Hematopoietic multipotent progenitor cell treated with erythropoietin and hydrocortisone succinate and interleukin-3 and kit ligand, for 8 days (in vitro differentiated cells): Measurements from ENCODE around the gene CRYBG1.

Experiments
- DNase-seq: peaks from one replicate; pipeline ENCODE4 v3.0.0-alpha.2; 2015

Gene CRYBG1, protein sequence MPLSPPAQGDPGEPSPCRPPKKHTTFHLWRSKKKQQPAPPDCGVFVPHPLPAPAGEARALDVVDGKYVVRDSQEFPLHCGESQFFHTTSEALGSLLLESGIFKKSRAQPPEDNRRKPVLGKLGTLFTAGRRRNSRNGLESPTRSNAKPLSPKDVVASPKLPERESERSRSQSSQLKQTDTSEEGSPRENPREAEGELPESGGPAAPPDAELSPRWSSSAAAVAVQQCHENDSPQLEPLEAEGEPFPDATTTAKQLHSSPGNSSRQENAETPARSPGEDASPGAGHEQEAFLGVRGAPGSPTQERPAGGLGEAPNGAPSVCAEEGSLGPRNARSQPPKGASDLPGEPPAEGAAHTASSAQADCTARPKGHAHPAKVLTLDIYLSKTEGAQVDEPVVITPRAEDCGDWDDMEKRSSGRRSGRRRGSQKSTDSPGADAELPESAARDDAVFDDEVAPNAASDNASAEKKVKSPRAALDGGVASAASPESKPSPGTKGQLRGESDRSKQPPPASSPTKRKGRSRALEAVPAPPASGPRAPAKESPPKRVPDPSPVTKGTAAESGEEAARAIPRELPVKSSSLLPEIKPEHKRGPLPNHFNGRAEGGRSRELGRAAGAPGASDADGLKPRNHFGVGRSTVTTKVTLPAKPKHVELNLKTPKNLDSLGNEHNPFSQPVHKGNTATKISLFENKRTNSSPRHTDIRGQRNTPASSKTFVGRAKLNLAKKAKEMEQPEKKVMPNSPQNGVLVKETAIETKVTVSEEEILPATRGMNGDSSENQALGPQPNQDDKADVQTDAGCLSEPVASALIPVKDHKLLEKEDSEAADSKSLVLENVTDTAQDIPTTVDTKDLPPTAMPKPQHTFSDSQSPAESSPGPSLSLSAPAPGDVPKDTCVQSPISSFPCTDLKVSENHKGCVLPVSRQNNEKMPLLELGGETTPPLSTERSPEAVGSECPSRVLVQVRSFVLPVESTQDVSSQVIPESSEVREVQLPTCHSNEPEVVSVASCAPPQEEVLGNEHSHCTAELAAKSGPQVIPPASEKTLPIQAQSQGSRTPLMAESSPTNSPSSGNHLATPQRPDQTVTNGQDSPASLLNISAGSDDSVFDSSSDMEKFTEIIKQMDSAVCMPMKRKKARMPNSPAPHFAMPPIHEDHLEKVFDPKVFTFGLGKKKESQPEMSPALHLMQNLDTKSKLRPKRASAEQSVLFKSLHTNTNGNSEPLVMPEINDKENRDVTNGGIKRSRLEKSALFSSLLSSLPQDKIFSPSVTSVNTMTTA (N-terminal part only)

DNA sequence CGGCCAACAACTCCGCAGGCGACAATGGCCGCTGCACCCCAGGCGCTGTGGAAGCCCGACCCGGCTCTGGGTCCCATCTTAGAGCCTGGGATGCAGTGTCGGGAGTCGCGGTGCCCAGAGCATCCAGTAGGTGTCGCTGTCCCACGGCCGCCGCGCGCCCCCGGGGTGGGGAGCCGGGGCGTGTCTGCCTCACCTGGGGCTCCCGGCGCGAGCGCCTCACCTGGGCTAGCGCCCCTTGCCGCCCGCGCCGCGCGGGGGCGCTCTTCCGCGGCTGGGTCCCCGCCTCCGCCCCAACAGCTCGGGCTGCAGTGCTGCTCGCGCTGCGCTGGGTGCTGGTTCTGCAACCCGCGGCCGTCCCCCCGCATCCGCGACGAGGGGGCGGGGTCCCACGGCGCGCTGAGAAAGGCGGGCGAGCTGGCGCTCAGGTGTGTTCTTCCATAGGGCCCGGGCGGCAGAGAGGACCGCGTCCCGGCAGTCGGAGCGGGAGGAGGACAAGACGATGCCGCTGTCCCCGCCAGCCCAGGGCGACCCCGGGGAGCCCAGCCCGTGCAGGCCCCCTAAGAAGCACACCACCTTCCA, at the start of gene CRYBG1:
TSS of gene CRYBG1 (plus strand) at position 308 of the 579 bp plus-strand sequence. CDS start at position 500, 192 bp downstream.
- DNase-seq = peak; percentile 29

DNA sequence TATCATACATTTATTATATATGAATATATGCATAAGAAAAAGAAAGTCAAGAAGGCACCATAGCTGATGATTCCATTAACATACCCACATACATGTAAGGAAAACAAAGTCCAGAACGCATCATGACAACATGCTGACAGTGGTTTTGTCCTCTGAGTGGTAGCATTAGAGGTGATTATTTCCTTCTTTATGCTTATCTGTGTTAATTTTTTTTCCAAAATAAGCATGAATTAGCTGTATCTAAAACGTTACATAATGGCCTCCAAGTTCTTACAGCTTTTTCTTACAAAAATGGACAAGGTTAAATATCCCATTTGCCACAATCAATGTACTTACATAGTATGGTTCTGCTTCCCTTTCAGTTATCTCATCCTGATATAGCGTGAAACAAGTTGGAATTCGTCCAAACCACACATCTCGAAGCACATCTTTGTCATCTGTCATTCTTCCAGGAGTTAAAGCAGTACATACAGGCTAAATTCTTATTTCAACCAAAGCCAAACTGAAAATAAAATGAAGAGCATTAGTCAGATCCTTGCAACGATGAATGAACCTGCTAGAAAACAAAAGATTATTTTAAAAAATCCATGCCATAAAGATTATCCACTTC, 44.6 kb upstream of the CRYBG1 start:
- peak; percentile 85 for DNase-seq

DNA sequence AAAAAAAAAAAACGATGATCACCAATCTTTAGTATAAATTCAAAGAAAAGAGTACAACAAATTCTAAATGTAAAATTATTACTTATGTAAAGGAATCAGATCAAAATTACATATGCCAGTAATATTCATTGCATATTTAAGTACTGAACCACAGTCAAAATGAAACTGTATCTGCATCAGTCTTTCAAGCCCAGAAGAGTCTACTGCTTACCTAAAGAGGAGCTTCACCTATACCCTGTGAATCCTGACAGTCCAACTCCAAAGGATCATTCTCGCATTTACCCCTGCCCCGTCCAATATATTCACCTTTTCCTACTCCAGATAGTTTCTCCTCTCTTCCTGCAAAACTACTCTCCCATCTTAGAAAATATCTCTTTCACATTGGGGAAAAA, 44.1 kb upstream of the CRYBG1 start:
- DNase-seq = no peak

DNA sequence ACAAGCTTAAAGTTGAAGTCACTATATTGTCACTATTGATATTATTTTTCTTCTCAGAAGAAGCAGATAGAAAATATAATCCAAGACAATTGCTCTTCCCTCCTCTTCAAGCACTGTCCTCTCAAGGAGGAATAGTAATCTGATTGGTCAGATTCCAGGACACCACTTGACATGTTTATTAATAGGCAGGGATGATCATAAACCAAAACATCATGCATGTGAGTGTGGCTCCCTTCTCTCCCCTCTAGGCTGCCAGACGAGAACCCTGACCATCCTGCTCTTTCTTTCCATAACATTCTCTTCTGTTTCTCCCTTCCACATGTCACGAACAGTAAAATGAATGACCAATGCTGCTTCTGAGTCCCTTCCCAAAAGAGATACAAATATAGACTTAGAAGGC, 42.5 kb upstream of the CRYBG1 start:
- peak; percentile 20 for DNase-seq

DNA sequence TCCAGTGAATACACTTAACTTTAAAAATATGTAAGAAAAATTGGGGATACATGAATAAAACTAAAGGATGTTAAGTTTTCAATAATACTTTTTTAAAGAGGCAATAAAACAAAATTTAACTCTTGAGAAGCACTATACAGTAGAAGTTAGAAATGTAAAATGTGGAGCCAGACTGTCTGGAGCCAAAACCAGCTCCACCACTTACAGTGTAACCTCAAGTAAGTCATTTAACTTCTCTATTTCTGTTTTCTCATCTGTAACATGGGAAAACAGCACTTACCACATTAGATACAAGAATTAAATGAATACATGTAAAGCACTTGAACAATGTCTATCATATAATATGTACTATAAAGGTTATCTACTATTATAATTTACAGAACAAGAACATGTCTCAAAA, 41.7 kb upstream of the CRYBG1 start:
- no peak for DNase-seq

DNA sequence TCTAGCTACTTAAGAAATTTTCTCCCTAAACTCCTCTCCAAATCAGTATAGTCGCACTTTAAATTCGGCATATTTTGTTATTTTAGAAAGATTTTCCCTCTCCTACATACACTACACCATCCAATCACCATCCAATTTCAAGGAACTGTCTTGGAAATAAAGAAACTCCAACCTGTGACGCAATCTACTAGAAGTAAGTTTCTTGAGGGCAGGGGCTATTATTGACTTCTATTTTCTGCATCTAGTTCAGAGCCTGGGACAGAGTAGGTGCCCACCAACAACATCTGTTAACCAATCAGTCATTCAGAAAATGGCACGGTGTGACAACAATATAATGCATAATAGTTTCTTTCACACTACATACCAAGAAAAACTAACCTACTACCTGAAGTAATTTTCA, 38.6 kb upstream of the CRYBG1 start:
- DNase-seq = no peak

DNA sequence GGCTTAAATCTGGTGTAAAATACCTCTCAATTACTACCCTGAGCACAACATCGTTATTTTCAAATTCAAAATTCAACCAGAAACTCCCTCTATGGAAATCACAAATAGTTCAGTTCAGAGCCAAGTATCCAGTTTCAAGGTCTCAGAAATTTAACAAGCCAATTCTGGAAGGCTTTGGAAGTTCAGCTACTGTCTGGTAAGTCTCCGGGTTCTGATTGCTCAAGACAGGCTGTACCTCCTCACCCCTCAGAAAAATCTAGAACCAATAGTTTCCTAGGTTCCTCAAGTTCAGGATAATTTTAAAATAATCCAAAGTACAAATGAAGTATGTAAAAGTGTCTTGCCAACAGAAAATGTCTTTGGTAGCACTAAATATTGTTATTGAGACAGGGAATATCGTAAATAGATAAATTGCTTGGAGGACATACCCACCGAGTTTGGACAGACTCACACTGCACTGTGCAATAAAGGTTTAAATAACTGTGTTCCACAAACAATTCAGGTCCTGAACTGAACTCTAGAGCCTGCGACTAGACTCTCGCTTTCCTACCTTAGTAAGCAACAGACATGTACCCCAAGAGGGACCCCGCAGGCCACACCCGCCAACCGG, 35.7 kb upstream of the CRYBG1 start:
- DNase-seq = no peak

DNA sequence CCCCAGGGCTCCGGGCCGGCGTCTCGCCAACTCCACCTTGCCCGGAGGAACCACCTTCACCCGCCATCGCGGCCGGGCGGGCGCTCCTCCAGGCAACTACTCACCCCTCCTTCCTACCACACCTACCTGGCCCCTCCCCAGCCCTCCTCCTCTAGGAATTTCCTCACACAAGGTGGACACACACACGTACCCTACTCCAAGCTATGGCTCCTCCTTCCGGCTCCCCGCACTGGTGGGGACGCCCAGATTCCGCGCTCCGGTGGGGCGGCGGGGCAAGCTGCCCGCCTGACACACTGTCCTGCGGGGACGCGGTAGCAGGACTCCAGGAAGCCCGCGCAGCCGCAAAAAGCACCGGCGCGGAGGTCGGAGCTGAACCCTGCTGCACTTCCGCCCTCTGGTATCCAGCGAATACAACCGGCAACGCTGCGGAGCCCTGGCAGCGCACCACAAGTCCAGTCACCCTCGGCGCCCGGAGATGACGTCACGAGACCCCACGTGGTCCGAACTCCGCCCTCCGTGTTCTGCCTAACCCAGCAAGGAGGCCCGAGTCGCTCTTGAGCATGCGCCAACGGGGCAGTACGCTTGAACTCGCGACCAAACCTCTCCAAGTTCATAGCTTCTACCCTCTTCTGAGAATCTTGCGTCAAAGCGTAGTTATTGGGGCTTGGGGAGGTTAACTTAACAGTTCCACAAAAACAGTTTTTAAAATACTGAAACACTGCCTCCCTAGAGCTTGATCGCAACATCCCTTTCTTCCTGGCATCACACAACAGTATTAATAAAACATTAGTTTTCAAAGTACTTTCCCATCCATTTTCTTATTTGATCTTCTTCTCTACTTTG, 35.0 kb upstream of the CRYBG1 start, which contains the start of gene ATG5:
TSS of gene ATG5 (minus strand) at position 425 of the 843 bp plus-strand sequence. CDS start 9,552 bp downstream, outside the sequence.
- peak; percentile 98 for DNase-seq

DNA sequence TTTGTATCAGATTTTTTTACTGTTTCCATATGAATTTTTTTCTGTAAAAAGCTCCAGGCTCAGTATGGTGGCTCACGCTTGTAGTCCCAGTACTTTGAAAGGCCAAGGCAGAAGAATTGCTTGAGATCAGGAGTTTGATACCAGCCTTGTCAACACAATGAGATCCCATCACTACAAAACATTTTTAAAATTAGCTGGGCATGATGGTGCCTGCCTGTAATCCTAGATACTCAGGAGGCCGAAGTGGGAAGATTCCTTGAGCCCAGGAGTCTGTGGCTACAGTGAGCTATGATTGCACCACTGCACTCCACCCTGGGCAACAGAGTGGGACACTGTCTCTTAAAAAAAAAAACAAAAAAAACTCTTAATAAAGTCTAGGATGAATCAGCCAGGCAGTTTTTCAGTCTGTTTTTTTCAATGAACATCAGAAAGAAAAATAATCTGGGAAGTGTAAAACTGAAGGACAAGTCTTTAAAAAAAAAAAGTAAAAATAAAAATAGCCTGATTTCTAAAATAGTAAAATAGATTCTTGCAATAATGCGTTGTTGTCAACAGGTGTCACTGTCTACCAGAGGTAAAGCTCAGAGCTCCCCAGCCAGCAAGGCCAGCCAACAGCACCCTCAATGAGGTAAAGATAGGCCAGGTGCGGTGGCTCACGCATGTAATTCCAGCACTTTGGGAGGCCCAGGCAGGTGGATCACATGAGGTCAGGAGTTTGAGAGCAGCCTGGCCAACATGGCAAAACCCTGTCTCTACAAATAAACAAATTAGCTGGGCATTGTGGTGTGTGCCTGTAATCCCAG, 25.7 kb upstream of the CRYBG1 start:
- peak; percentile 60 for DNase-seq

DNA sequence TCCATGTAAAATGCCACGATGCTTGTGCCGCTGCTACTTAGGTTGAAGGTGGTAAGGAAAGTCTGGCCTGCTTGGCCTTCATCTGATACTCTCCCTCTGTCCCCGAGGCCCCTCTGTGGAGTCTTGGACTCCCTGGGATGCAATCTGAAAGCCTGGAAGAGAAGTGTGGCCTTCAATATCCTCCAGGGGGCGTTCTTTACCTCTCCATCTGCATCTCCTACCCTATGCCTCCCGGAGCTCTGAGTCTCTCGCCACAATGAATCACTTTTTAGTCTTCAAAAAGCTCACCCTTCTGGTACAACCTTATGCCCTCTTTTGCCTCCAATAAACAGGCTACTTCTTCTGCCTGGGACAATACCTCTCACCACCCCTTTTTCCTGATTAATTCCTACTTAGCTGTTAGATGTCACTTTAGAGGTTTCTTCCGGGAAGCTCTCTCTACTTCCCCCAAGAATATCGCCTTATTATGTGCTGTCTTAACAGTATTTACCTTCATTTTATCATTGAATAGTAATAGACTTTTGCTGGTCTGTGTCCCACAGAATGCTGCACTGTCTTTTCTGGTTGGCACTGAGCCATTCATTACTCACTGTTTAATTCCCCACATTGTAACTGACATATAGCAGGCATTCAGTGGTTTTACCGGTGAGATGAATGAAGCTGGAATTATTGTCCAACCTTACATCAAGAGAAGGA, 21.0 kb upstream of the CRYBG1 start:
- DNase-seq = peak; percentile 63

DNA sequence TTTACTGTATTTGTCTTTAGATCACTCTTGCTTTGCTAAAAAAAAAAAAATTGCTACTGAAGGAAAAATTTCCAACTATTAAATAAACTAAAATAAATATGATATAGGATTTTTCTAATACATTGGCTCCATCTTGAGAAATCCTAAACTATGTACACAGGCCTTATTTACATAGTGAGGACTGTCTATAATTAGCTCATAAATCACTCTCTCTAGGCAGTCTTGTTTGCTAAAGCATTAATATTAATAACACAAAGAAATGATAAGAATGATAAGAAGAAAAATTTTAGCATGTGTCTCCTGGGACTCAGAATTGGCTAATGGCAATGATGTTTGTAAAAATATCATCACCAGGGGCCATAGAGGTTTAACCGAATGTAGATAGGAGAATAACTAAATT, 13.3 kb upstream of the CRYBG1 start:
- DNase-seq = no peak

DNA sequence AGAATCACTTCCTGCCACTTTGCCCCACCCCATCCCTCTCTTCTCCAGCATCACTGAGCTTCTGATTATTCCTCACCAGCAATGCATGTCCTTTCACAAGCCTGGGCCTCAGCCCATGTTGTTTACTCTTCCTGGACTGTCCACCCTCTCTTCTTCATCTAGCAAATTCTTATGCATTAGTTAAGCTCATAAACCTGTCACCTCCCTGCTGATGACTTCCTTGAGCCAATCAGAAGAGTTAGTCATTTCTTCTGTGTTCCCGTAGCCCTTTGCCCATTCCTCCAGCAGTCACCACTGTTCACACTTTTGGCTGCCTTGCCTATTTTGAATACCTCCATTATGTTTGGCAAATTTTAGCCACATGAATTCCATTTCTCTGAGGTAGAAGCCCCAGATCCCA, 4.1 kb upstream of the CRYBG1 start:
- DNase-seq = no peak

DNA sequence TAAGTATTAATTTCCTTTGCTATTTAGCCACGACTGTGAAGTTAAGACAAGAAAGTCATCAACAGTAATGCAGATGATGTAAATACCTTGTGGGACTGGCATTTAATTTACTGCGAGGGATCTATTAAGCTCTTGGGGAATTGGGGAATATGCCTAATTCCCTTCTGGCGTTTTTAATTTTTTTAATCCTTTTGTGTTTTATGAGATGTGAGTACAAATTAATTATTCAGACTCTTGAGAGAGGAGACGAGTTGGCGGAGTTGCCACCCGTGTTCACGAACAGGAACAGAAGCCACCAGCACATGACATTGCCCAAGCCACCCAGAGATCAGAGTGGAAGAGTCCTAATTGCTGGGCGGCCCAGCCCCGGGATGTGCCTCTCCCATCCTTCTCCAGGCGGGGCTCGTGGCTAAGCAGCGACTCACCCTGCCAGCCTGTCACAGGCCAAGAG, 533 bp upstream of the CRYBG1 start:
- DNase-seq = no peak

DNA sequence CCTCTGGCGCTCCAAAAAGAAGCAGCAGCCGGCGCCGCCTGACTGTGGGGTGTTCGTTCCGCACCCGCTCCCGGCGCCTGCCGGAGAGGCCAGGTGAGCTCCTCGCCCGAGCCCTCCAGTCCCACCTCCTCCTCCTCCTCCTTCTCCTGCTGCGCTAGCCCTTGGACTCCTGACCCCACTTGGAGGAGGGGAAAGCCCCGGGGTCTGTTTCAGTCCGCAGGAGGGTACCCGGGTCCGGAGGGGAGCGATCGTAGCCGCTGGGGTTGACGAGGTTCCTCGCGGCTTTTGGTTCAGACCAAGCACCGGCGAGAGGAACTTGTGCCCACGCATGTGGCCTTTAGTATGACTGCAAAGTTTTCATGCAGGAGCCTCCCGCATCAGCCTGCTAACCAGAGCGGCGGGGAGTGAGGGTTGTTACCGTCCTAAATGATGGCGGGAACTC, 493 bp downstream of the CRYBG1 start:
- DNase-seq = no peak

DNA sequence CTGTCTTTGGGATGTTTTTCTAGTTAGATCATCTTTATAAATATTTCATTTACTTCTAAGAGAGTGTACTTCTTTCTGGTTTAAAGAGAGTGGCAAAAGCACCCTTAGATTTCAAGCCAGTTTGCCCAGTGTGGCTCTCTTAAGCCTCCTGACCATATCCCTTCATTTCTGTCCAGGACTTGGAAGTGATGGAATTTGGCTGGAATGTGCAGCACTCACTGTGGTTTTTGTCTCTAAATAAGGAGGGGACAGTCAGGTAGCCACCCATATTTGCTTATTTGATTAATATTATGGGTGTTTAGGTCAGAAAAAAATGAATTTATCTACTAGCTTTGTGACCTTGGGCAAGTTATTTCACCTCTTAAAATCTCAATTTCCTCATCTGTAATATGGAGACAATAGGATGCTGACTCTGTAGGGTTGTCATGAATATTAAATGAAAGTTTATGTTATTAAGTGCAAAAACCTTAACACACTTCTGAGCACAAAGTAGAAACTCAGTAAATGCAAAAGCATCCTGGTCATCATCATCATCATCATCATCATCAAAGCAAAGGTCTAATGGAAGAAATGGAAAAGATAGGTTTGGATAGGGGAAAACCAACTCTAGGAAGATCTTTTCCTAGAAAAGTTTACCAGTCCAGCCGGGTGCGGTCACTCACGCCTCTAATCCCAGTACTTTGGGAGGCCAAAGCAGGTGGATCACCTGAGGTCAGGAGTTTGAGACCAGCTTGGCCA, 3.1 kb downstream of the CRYBG1 start:
- DNase-seq = no peak

DNA sequence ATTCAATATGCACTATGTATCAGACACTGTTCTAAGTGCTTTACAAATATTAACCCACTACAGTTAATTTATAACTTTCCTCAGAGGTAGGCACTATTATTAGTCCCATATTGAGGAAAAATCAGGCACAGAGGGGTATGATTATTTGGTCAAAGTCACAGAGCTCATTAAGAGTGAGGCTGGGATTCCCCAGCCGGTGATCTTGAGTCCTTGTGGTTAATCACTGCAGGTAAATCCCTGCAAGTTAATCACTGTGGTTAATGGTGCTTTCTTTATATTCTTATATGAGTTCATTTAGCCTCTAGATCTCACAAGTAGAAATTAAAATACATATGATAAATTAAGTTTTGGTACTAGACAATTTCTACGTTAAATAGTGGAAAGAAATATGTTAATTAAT, 9.2 kb downstream of the CRYBG1 start:
- no peak for DNase-seq

DNA sequence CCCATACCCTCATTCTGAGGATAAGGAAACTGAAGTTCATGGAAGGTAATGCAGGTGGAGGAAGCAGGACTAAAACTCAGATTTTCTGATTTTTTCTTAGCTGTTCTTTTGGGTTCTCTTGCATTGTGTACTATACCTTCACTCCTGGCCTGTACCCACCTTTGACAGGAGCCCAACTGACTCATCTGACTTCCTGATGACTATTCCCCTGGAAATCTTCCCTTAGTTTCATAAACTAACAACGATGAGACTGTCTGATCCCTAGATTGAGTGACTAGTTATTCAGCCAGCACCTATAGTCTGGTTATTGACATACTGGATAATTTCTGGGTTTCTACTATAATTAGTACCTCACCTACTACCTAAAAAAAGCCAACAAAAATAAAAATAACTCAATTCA, 10.1 kb downstream of the CRYBG1 start:
- no peak for DNase-seq

DNA sequence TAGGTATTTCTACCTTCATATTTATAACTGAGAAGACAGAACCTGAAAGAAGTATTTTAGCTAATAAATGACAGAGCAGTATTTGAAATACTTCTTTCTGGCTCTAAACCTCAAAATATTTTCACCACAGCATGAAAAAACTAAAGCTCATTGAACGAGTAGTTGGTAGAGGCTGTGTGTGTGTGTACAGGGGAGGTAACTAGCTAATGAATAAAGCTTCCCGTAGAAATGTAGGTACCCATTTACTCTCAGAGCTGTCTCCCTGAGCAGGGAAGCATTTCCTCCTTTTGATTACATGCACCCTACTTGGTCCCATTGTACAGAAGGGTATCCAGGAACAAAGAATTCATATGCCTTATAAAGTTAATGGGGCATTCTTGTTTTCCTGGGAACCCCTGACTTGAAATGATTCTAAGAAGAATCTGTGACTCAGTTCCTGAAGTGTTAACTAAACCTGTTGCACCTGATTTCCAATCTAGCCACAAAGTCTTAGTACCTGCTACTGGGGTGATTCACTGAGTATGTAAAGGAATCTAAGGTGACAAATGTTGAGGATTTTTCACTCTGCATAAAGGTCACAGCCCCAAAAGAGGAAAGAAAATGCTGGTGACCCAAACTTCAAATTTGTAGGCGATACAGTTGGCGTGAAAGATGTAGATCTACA, 12.5 kb downstream of the CRYBG1 start:
- no peak for DNase-seq
